IPS DF 4.7 (cell line): Measurements from ENCODE around the gene HBS1L.

Experiments
- DNase-seq: peaks from one replicate; pipeline ENCODE4 v3.0.0-alpha.2; 2013; ENCODE audit warnings: low spot score; ENCODE audit errors: extremely low read depth

HBS1L gene

DNA sequence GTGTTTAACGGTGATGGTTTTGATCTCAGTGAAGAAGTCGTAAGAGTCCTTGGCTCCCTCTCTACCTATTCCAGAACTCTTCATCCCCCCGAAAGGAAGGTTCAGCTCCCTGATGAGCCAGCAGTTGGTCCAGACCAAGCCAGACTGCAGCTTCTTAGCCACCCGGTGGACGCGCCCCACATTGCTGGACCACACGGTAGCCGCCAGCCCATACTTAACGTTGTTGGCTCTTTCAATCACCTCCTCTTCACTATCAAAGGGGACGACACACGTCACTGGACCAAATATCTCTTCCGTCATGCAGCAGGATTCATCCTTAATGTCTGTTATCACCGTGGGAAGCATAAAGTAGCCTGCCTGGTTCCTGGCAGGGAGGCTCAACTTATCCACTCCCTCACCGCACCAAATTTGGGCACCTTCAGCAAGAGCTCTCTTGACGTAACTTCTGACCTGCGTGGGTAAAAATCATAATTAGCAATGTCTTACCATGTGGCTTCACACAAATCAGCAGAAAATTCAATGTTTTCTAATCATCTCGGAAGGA, 136.1 kb downstream of the HBS1L start:
- DNase-seq, result no peak

DNA sequence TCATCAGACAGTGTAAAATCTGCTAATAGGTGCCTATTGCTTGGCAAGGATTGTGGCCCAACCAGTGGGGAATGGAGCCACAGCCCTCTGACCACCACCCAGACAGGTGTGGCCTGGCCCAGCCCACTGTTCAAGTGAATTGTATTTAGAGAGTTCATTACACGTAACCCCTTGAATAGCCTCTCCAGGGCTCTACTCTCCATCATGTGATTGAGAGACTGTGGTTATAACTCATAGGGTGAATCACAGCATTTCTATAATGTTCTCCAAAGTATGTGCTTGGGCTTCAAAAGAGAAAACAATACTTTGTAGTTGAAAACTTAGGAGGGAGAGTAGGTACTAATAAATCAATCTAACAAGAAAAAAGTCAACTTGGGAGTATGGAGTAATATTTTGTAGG, 143.1 kb downstream of the HBS1L start:
- no peak for DNase-seq

DNA sequence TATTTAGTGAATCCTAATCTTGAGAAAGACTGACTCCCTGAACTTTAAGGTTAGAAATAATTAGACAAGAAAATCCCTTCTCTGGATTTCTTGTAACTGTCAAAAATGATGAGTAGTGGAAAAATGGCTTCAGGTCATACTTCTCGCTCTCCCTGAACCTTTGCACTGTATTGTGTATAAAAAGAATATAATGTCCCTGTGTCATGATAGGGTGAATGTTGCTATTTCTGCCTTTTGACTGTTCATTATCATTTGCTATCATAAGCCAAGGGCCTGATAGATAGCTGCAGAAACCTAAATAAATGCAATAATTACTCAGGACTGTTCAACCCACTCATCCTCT, 144.1 kb downstream of the HBS1L start:
- no peak for DNase-seq
